Body of pancreas (tissue), 4 donors: ENCODE data around the gene AKR1C2.
"Not testable (repeated sequence)": the region's sequence is repeated elsewhere in the genome, so short reads cannot be mapped to it uniquely, and the experiment has no call there.

Source experiments
- CTCF ChIP-seq, 7 experiments: fragments of 450-650 bp in 4 of 7; fragments of 200-600 bp in 3 of 7; sonication (generic) in 3 of 7; IDR thresholded peaks; one replicate each; pipeline ENCODE4 v1.5.1; 2016 to 2019; ENCODE audit warnings: antibody characterized with exemption in 7 of 7
- POLR2A ChIP-seq, 3 donors: fragments of 450-650 bp; IDR thresholded peaks; one replicate each; pipeline ENCODE4 v1.6.1; 2016; ENCODE audit warnings: antibody characterized with exemption in 3 of 3, mild to moderate bottlenecking in 2 of 3

GRCh38 chr10:4965763-4966162, 37.9 kb downstream of the AKR1C2 start:
- TF ChIP-seq POLR2A, CTCF (IDR thresholded peaks at IDR 0.05): not testable (repeated sequence)
